SK-N-MC (cell line): ENCODE results near the gene RTKN.

Experiments used
- EZH2 ChIP-seq: fragments of 200-600 bp; sonication (generic); IDR thresholded peaks from one replicate; pipeline ENCODE4 v1.6.1; 2017; ENCODE audit warnings: antibody characterized with exemption
- POLR2AphosphoS5 ChIP-seq: IDR thresholded peaks from 2 replicates; pipeline ENCODE4 v1.6.1; 2012; ENCODE audit warnings: mild to moderate bottlenecking, low read depth, low read length, borderline replicate concordance

- TF ChIP-seq POLR2AphosphoS5 (no peak), EZH2 (no peak)
Observed at GRCh38 chr2:74474899-74475298, 33.2 kb upstream of the RTKN start.
